Omental fat pad (tissue), 4 donors: ENCODE measurements around the gene COL9A1. TPM values are rescaled to one million over a fixed set of nuclear protein-coding genes. Genes with fewer than 3 reads are reported as not detected.

Experiments
- ATAC-seq: fragments of 150-250 bp; one replicate; pipeline ENCODE4 v1.9.1; 2016; ENCODE audit warnings: mild to moderate bottlenecking, moderate library complexity; ENCODE audit not compliant: low FRiP score
- DNase-seq: peaks from one replicate; pipeline ENCODE4 v3.0.0-alpha.2; 2019; ENCODE audit warnings: low spot score
- total RNA-seq, 4 donors: library from RNA; depleted of rRNA; stranded (reverse); fragments of >200 nt; gene quantifications; one replicate each; pipeline ENCODE4 v1.1.0, GENCODE V29; 2016
- TF ChIP-seq, protein P1 (sequence below), 3 donors: fragments of 450-650 bp; IDR thresholded peaks; one replicate each; pipeline ENCODE4 v1.5.1; 2016 to 2017; ENCODE audit warnings: antibody characterized with exemption in 3 of 3, mild to moderate bottlenecking in 3 of 3, moderate library complexity in 2 of 3

Gene COL9A1
- total RNA-seq, 4 donors from 2014 or later = not detected

DNA sequence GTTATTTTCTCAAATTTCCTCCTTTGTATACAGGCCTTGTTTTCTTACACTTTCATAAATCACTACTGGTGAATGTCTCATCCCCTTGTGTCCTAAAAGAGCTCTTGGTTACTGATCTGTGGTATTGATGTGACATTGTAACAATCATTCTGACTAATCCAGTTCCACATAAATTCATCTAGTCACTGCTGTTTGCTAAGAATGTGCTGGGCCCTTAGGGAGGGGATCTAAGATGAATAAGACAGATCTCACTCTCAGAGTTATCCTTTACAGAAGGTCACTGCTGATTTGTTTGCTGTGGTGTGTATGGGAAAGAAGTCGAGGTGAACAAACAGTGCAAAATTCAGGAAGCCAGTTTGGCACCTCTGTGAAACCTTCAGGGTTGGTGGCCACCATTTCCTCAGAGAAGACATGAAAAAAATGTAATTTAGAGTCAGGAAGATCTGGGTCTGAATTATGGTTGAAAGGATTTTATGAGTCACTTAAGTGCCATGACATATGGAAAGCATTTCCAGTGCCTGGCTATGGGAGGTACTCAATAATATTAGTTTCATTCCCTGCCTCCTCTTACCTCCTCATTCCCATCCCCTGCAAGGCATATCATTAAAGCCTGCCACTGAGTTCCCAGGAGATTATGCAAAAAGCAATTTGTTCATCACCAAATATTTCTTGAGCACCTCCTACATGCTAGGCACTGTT lies 121.8 kb downstream of the COL9A1 start:
- TF ChIP-seq, protein P1, sequence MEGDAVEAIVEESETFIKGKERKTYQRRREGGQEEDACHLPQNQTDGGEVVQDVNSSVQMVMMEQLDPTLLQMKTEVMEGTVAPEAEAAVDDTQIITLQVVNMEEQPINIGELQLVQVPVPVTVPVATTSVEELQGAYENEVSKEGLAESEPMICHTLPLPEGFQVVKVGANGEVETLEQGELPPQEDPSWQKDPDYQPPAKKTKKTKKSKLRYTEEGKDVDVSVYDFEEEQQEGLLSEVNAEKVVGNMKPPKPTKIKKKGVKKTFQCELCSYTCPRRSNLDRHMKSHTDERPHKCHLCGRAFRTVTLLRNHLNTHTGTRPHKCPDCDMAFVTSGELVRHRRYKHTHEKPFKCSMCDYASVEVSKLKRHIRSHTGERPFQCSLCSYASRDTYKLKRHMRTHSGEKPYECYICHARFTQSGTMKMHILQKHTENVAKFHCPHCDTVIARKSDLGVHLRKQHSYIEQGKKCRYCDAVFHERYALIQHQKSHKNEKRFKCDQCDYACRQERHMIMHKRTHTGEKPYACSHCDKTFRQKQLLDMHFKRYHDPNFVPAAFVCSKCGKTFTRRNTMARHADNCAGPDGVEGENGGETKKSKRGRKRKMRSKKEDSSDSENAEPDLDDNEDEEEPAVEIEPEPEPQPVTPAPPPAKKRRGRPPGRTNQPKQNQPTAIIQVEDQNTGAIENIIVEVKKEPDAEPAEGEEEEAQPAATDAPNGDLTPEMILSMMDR (IDR thresholded peaks at IDR 0.05) = no peak
- ATAC-seq = no peak

GRCh38 chr6:70180183-70180900 lies 122.5 kb downstream of the COL9A1 start:
- no peak for ATAC-seq
- no peak for DNase-seq
- TF ChIP-seq, protein P1 (IDR thresholded peaks at IDR 0.05) = no peak

More for the DNA sequence above, 121.8 kb downstream of the COL9A1 start:
- DNase-seq = no peak

GRCh38 chr6:70176842-70177550 lies 125.9 kb downstream of the COL9A1 start:
- TF ChIP-seq, protein P1 (IDR thresholded peaks at IDR 0.05) = no peak
- ATAC-seq = no peak
- no peak for DNase-seq

GRCh38 chr6:70175770-70176169 lies 127.1 kb downstream of the COL9A1 start:
- DNase-seq (no peak), ATAC-seq (no peak)
- TF ChIP-seq, protein P1 (IDR thresholded peaks at IDR 0.05) = no peak

GRCh38 chr6:70172252-70172651 lies 130.6 kb downstream of the COL9A1 start:
- TF ChIP-seq, protein P1 (IDR thresholded peaks at IDR 0.05) = no peak
- no peak for DNase-seq
- no peak for ATAC-seq

DNA sequence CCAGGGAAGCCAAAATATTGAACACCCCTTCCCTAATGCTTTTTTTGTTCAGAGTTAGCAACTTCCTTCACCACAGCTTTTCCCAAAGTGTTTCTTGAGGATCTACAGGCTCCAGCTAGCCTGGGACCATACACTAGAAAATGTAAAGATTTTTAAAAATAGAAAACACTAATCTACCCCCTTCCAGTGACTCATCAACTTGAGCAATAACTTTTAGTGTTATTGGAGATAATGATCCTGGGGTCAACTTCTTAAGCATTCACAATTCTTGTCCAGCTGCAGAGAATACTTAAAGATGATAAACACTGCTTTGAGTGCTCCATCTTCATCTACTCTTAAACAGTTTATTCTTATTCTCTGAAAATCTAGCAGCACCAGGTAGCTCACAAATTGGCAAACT lies 131.6 kb downstream of the COL9A1 start:
- TF ChIP-seq, protein P1 (IDR thresholded peaks at IDR 0.05) = no peak
- ATAC-seq (no peak), DNase-seq (no peak)
